Vagina (tissue), 2 donors: Measurements from ENCODE around the gene WWTR1.

Source experiments
- POLR2A ChIP-seq, 2 donors: fragments of 450-650 bp; IDR thresholded peaks; one replicate each; pipeline ENCODE4 v1.6.1; 2017; ENCODE audit warnings: antibody characterized with exemption in 2 of 2, mild to moderate bottlenecking in 2 of 2, moderate library complexity in 2 of 2
- TF ChIP-seq, protein P1 (sequence below), 3 experiments: fragments of 450-650 bp in 2 of 3; fragments of 200-600 bp in 1 of 3; sonication (generic) in 1 of 3; IDR thresholded peaks; one replicate each; pipeline ENCODE4 v1.5.1; 2017 to 2019; ENCODE audit warnings: antibody characterized with exemption in 3 of 3, mild to moderate bottlenecking in 2 of 3, moderate library complexity in 2 of 3

DNA sequence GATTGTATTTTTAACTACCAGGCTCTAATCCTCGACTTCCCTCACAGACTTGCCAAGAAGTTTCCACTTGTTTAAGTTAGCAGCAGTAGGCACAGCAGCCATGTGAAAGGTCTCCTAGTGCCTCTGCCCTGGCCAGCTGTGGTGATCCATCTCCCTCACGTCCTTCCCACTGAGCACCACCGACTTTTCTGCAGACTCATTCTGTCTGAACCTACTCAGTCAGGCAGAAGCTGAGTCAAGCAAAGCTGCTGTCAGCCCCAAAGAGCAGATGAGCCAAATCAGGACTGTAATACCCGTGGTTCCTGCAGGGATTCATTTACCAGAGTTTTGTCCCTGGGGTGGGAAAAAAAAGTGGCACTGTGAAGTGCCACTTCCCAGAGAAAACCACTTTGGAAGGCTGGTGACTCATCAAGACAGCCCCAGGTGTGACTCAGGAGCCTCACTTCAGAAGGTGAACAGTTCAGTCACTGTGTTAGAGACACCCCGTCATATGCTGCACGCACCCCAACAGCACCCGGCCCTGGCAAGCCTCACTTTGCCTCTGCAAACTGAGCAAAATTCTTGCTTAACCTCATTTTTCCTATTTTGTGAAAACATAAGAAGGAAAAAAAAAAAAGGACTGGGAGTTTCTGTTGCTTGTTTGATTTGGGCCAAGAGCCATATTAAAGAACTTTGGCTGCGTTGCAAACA, 76.0 kb downstream of the WWTR1 start:
- TF ChIP-seq, protein P1, sequence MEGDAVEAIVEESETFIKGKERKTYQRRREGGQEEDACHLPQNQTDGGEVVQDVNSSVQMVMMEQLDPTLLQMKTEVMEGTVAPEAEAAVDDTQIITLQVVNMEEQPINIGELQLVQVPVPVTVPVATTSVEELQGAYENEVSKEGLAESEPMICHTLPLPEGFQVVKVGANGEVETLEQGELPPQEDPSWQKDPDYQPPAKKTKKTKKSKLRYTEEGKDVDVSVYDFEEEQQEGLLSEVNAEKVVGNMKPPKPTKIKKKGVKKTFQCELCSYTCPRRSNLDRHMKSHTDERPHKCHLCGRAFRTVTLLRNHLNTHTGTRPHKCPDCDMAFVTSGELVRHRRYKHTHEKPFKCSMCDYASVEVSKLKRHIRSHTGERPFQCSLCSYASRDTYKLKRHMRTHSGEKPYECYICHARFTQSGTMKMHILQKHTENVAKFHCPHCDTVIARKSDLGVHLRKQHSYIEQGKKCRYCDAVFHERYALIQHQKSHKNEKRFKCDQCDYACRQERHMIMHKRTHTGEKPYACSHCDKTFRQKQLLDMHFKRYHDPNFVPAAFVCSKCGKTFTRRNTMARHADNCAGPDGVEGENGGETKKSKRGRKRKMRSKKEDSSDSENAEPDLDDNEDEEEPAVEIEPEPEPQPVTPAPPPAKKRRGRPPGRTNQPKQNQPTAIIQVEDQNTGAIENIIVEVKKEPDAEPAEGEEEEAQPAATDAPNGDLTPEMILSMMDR (IDR thresholded peaks at IDR 0.05): no peak
- no peak for TF ChIP-seq POLR2A (IDR thresholded peaks at IDR 0.05)
